HUES64 (cell line): ENCODE results near the gene C1QC.
"Not testable (repeated sequence)": the region's sequence is repeated elsewhere in the genome, so short reads cannot be mapped to it uniquely, and the experiment has no call there.

Experiments
- H3K27ac ChIP-seq: 2 replicates; pipeline ENCODE4 v1.7.0; 2013; ENCODE audit warnings: low read depth, low read length, inconsistent platforms
- H3K27me3 ChIP-seq: 2 replicates; pipeline ENCODE4 v1.6.1; 2013; ENCODE audit warnings: mild to moderate bottlenecking, low read length; ENCODE audit not compliant: insufficient read depth
- H3K36me3 ChIP-seq: 2 replicates; pipeline ENCODE4 v1.6.1; 2013; ENCODE audit warnings: mild to moderate bottlenecking, low read length; ENCODE audit not compliant: insufficient read depth
- H3K4me1 ChIP-seq: 2 replicates; pipeline ENCODE4 v1.6.1; 2013; ENCODE audit warnings: mild to moderate bottlenecking, low read length, moderate library complexity; ENCODE audit not compliant: insufficient read depth
- H3K4me3 ChIP-seq: 2 replicates; pipeline ENCODE4 v1.5.1; 2013; ENCODE audit warnings: mild to moderate bottlenecking, low read length, moderate library complexity
- H3K9ac ChIP-seq: 2 replicates; pipeline ENCODE4 v1.6.1; 2013; ENCODE audit warnings: mild to moderate bottlenecking, low read depth, low read length
- H3K9me3 ChIP-seq: 2 replicates; pipeline ENCODE4 v1.6.1; 2013; ENCODE audit warnings: low read depth, low read length; ENCODE audit not compliant: insufficient read depth
- WGBS: fragments of 150-250, 120-280 bp; methylation state at CpG from one replicate; pipeline ENCODE4 v1.1.7; 2013; ENCODE audit warnings: missing lambda C conversion rate; 5-methylcytosine and 5-hydroxymethylcytosine counted together

C1QC gene

DNA sequence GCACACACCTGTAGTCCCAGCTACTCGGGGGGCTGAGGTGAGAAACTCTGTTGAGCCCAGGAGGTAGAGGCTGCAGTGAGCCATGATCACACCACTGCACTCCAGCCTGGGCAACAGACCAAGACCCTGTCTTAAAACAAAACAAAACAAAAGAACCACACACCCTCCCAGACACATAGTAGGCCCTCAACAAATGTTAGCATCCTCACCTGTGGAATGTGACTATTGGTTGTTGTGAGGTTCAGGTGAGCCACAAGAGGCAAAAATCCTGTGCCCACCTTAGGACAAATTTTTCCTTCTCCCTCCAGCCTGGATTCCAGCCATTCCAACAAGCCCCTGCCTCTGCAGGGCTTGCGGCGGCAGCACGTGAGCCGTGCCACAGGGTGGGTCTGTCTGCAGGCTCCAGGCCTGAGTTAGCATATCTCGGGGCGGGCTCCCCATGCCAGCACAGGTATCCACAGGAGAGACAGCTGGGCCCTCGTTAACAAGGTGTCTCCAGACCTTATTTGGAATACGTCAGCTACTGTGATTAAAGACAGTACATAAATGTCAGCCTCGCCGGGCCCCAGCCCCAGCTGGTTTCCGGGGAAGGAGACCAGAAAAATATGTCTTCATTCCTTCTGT lies 27.0 kb downstream of the C1QC start:
- Histone ChIP-seq H3K9me3 (no peaks in the 10 kb centered on the region), H3K27me3 (no peaks in the 10 kb centered on the region), H3K9ac (no peak overlapping the region), H3K4me3 (no peak overlapping the region), H3K36me3 (no peaks in the 10 kb centered on the region), H3K27ac (no peak overlapping the region), H3K4me1 (no peaks in the 10 kb centered on the region)
- WGBS: 86% methylated on average over 12 of the region's 12 CpGs

DNA sequence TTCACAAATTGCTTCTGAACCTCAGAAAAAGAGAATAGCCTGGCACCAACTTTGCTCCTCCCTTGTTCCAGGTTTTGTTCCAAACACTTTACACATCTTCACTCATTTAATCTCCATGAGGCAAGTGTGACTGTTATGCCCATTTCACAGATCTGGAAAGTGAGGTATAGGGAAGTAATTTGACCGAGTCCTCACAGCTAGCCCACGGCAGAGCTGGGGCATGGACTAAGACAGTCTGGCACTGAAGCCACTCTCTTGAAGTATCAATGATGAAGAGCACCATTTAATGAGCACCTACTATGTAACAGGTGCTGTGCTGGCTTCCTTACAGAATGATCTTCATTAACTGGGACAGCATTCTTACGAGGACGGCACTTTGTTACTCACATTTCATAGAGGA lies 28.6 kb downstream of the C1QC start:
- H3K9me3 ChIP-seq: no peaks in the 10 kb centered on the region
- WGBS: 93% methylated on average over 4 of the region's 4 CpGs
- no peak overlapping the region for H3K4me3 ChIP-seq
- no peaks in the 10 kb centered on the region for H3K4me1 ChIP-seq
- no peak overlapping the region for H3K27ac ChIP-seq
- H3K27me3 ChIP-seq: no peaks in the 10 kb centered on the region
- no peak overlapping the region for H3K9ac ChIP-seq
- no peaks in the 10 kb centered on the region for H3K36me3 ChIP-seq

- H3K27me3 ChIP-seq: no peaks in the 10 kb centered on the region
- no peaks in the 10 kb centered on the region for H3K4me1 ChIP-seq
- no peak overlapping the region for H3K9ac ChIP-seq
- WGBS: 23% methylated on average over 16 of the region's 17 CpGs
- H3K9me3 ChIP-seq: no peaks in the 10 kb centered on the region
- no peak overlapping the region for H3K4me3 ChIP-seq
- no peaks in the 10 kb centered on the region for H3K36me3 ChIP-seq
- H3K27ac ChIP-seq: no peak overlapping the region
Observed at GRCh38 chr1:22673486-22674409, 30.3 kb downstream of the C1QC start.

DNA sequence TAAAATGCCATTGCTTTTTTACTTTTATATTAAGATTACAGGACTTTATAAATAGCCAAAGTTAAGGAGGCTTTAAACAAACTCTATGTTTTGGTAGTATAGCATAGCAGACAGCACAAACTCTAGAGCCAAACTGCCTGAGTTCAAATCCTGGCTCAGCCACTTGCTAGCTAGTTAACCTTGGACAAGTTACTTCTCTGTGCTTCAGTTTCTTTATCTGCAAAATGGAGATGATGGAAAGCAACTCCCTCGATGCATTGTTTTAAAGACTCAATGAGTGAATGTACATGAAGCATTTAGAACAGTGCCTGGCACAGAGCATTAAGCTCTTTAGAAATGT lies 30.9 kb downstream of the C1QC start:
- no peaks in the 10 kb centered on the region for H3K27me3 ChIP-seq
- H3K4me3 ChIP-seq: no peak overlapping the region
- 66% methylated on average over 1 of the region's 1 CpG for WGBS

GRCh38 chr1:22676151-22676550 lies 32.7 kb downstream of the C1QC start:
- not testable (repeated sequence) for H3K27me3 ChIP-seq, H3K4me3 ChIP-seq, H3K9me3 ChIP-seq, H3K27ac ChIP-seq, H3K4me1 ChIP-seq, H3K36me3 ChIP-seq, H3K9ac ChIP-seq
- WGBS: 93% methylated on average over 15 of the region's 15 CpGs

More for the DNA sequence above, 30.9 kb downstream of the C1QC start:
- Histone ChIP-seq H3K36me3 (no peaks in the 10 kb centered on the region), H3K4me1 (no peaks in the 10 kb centered on the region), H3K9ac (no peak overlapping the region), H3K27ac (no peak overlapping the region), H3K9me3 (no peaks in the 10 kb centered on the region)

DNA sequence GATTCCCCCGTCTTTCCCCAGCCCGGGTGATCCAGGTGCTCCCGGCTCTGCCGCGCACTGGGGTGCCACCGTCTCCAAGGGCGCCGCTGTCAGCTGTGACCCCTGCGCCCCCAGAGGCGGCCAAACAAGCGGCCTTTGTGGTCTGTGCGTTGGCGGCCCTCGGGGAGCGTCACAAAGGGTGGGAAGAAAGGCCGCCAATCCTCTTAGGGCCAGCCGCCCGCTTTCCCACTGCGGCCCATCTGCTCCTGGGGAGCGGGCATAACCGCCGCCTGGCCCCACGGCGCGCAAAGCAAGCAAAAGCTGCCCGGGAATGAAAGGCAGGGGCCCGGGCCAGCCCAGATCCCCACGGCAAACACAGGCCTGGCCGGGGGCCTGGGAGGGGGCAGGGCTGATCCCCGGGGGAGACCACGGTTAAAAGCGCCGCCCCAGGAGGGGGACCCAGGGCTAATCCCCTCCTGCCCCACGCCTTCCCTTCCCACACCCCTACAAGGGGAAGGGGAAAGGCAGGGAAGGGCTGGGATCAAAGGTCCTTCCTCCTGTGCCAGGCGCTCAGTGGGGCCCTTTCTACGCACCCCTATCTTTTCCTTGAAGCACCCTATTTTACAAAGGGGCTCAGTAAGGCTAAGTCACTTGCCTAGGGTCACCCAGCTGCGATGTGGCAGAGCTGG lies 33.6 kb downstream of the C1QC start:
- Histone ChIP-seq H3K36me3 (no peaks in the 10 kb centered on the region), H3K4me3 (no peak overlapping the region), H3K27ac (no peak overlapping the region), H3K9me3 (no peaks in the 10 kb centered on the region), H3K27me3 (no peaks in the 10 kb centered on the region), H3K4me1 (no peaks in the 10 kb centered on the region), H3K9ac (no peak overlapping the region)
- WGBS: 90% methylated on average over 37 of the region's 37 CpGs

DNA sequence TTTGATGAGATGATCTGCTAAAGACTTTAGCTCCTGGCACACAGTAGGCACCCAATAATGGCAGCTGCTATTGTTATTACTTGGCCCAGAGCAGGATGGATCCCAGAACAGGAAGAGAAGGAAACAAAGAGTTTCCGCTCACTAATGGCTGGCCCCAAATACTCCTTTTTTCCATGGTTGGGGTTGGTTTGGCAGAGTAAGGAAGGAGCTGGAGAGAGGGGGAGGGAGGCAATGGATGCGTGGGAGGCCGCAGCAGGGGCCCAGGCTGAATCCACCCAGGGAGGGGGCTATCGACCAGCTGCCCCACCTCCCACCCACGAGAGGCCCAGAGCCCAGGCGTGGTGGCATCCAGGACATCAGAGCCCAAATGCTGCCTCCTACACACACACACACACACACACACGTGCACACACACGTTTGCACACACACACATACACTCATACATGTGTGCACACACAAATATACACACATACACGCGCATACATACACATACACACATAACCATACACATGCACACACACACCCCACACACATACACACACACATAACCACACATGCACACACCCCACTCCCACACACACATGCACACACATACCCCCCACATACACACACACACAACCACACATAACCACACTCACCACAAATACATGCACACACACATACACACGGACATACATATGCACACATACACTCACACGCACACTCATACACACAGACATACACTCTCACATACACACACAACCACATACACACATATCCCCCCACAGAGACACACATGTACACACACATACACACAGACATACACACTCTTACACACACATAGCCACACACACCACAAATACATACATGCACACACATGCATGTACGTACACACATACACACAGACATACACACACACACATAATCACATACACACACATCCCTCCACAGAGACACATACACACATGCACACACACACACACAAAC lies 34.8 kb downstream of the C1QC start:
- Histone ChIP-seq H3K36me3 (no peaks in the 10 kb centered on the region), H3K4me3 (no peak overlapping the region), H3K27ac (no peak overlapping the region), H3K4me1 (no peaks in the 10 kb centered on the region), H3K9me3 (no peaks in the 10 kb centered on the region), H3K27me3 (no peaks in the 10 kb centered on the region), H3K9ac (no peak overlapping the region)
- WGBS: 91% methylated on average over 13 of the region's 13 CpGs

DNA sequence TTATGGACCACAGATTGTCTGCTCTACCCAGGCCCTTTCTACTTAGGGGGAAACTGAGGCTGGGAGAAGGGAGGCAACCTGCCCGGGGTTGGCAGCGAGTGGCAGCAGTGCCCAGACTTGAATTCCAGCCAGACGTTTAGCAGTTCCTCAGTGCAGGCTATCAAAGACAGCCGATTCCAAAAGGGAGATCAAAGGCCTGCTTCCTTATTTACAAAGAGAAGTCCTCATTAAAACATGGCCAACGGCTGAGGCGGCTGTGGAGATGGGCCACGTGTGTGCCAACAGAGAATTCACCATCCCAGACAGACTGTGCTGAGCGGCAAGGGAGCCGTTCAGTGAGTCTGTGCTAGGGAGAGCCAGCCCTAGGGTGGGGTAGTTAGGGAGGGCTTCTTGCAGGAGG lies 37.3 kb downstream of the C1QC start:
- no peak overlapping the region for H3K4me3 ChIP-seq
- H3K27me3 ChIP-seq: no peaks in the 10 kb centered on the region; the same call in 1 of the 2 replicates
- H3K4me1 ChIP-seq: peaks cover 3% of the 10 kb centered on the region; the same call in 1 of the 2 replicates
- no peak overlapping the region for H3K9ac ChIP-seq
- H3K36me3 ChIP-seq: no peaks in the 10 kb centered on the region
- WGBS: 88% methylated on average over 9 of the region's 9 CpGs
- H3K9me3 ChIP-seq: no peaks in the 10 kb centered on the region
- no peak overlapping the region for H3K27ac ChIP-seq

- peaks cover 5% of the 10 kb centered on the region; the same call in 1 of the 2 replicates for H3K4me1 ChIP-seq
- H3K9me3 ChIP-seq: no peaks in the 10 kb centered on the region
- H3K9ac ChIP-seq: no peak overlapping the region
- no peak overlapping the region for H3K27ac ChIP-seq
- no peak overlapping the region for H3K4me3 ChIP-seq
- no peaks in the 10 kb centered on the region; the same call in 1 of the 2 replicates for H3K27me3 ChIP-seq
- H3K36me3 ChIP-seq: no peaks in the 10 kb centered on the region
- 91% methylated on average over 15 of the region's 15 CpGs for WGBS
Observed at GRCh38 chr1:22681556-22682276, 38.3 kb downstream of the C1QC start.

DNA sequence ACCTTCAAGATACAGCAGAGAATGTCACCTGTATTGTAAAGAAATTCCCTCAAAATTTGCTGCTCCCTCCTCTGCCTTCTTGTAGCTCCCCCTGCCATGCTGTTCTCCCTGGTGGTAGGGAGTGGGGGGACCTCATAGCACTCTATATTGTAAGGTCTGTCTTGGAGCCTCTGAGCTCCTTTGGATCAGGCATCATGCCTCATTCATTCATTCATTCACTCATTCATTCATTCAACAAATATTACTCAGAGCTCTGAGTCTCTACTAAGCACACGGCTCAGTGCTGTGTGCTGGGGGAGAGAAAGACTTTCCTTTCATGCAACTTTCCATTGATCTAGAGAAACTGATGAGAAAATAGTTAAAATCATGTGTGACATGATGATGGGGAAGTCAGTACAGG lies 40.1 kb downstream of the C1QC start:
- no peaks in the 10 kb centered on the region; the same call in 1 of the 2 replicates for H3K27me3 ChIP-seq
- H3K4me3 ChIP-seq: no peak overlapping the region
- no peaks in the 10 kb centered on the region for H3K36me3 ChIP-seq
- no peaks in the 10 kb centered on the region for H3K9me3 ChIP-seq
- H3K27ac ChIP-seq: no peak overlapping the region
- H3K4me1 ChIP-seq: peaks cover 5% of the 10 kb centered on the region; the same call in 1 of the 2 replicates
- WGBS: 92% methylated on average over 1 of the region's 1 CpG
- H3K9ac ChIP-seq: no peak overlapping the region
